H1 (cell line): ENCODE results near the gene TBC1D30. TPM values are rescaled to one million over a fixed set of nuclear protein-coding genes. Genes with fewer than 3 reads are reported as not detected.
A peak's percentile ranks its signal among the peaks of the same experiment; 100 is the strongest.

Experiments
- TBP ChIP-seq: IDR thresholded peaks from 2 replicates; pipeline ENCODE4 v1.6.1; 2011; ENCODE audit warnings: low read depth, low read length, improper control_type of control experiment
- ZNF274 ChIP-seq: IDR thresholded peaks from 2 replicates; pipeline ENCODE4 v1.7.0; 2012; ENCODE audit warnings: low read length, borderline replicate concordance; ENCODE audit errors: extremely low read depth
- polyA plus RNA-seq, 7 experiments: library from polyadenylated mRNA; depleted of rRNA in 3 of 7; stranded (reverse) in 5 of 7; unstranded in 2 of 7; fragments of >200 nt in 5 of 7; fragments of 200-250 nt in 2 of 7; gene quantifications; 1 replicate in 5 of 7; 2 replicates in 1 of 7; 4 replicates in 1 of 7; pipeline versions ENCODE4 v1.2.1 to v1.2.3, GENCODE V29; 2011 to 2013; ENCODE audit warnings: missing spikeins in 2 of 7, mixed read lengths in 2 of 7
- total RNA-seq: library from RNA; stranded (reverse); fragmentation: NEBNext Ultra II Directional; extraction: Animal tissue kit (Norgen Biotek cat#: 25700); gene quantifications from 2 replicates; pipeline ENCODE4 v1.2.1, GENCODE V29; 2021
- TF ChIP-seq, protein P1 (sequence below): IDR thresholded peaks from 2 replicates; pipeline ENCODE4 v1.6.1; 2012; ENCODE audit warnings: inconsistent platforms
- TF ChIP-seq, protein P2 (sequence below): IDR thresholded peaks from 2 replicates; pipeline ENCODE4 v1.6.1; 2012; ENCODE audit warnings: inconsistent platforms

The TBC1D30 gene
- total and polyA plus RNA-seq, 2 of the 8 experiments (the other 6 are each of a cell fraction or from before 2014, with no cell fraction given) = 2.8 to 5.5 TPM

DNA sequence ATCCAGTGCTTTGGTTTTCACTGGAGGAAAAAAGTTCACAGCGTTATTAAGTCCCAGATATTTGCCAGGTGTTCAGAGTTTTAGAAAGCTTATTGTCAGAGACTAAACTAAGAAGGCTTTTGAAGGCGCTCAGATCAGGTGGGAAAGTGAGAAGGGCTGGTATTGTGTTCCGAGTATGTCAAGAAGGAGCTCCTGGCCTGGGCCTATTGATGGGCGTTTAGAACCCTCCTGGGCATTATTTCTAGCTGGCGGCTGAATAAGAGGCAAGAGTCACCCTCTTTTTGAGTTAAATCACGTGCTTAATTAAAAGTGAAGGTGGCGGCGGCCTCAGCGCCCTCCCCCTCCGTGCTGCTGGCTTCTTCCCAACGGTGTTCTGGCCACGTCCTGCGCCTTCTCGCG lies 44.3 kb upstream of the TBC1D30 start (continued):
- TF ChIP-seq, protein P1, sequence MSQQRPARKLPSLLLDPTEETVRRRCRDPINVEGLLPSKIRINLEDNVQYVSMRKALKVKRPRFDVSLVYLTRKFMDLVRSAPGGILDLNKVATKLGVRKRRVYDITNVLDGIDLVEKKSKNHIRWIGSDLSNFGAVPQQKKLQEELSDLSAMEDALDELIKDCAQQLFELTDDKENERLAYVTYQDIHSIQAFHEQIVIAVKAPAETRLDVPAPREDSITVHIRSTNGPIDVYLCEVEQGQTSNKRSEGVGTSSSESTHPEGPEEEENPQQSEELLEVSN = 0 out of 2 replicates have a peak, but pooled peaks have one; percentile 18
- TF ChIP-seq TBP (no peak), ZNF274 (no peak)
- TF ChIP-seq, protein P2, sequence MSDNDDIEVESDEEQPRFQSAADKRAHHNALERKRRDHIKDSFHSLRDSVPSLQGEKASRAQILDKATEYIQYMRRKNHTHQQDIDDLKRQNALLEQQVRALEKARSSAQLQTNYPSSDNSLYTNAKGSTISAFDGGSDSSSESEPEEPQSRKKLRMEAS = peak; percentile 72
- TF ChIP-seq, all 59 proteins: peak for 3
